ENCODE results near the gene CD24.

CD24 gene

GRCh38 chr6:106977246-106977645 lies 2.7 kb upstream of the CD24 start:
- no peak for DNase-seq (ENCODE audit: low read depth)
- no peak overlapping the region for H3K4me3 ChIP-seq (ENCODE audit: control insufficient read depth, low read depth, low read length)
- TF ChIP-seq, protein P1, sequence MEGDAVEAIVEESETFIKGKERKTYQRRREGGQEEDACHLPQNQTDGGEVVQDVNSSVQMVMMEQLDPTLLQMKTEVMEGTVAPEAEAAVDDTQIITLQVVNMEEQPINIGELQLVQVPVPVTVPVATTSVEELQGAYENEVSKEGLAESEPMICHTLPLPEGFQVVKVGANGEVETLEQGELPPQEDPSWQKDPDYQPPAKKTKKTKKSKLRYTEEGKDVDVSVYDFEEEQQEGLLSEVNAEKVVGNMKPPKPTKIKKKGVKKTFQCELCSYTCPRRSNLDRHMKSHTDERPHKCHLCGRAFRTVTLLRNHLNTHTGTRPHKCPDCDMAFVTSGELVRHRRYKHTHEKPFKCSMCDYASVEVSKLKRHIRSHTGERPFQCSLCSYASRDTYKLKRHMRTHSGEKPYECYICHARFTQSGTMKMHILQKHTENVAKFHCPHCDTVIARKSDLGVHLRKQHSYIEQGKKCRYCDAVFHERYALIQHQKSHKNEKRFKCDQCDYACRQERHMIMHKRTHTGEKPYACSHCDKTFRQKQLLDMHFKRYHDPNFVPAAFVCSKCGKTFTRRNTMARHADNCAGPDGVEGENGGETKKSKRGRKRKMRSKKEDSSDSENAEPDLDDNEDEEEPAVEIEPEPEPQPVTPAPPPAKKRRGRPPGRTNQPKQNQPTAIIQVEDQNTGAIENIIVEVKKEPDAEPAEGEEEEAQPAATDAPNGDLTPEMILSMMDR (IDR thresholded peaks at IDR 0.05; ENCODE audit: control insufficient read depth, insufficient read depth, low read depth, low read length, missing control alignments), result no peak

DNA sequence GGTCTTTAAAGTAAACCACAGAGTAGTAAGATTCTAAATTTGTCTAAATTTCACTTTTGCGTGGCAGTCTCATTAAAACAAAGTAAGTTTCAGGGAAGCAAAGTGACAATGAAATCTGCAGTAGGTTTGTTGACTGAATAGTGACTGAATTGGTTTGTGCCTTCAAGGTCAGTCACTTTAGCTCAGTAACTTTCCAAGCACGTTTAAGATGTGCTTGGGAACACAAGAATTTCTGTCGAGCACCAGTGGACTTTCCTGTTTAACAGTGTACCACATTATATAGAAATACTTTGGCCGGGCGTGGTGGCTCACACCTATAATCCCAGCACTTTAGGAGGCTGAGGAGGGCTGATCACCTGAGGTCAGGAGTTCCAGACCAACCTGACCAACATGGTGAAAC lies 1.7 kb upstream of the CD24 start:
- no peak overlapping the region for H3K4me3 ChIP-seq (ENCODE audit: control insufficient read depth, low read depth, low read length)
- DNase-seq (ENCODE audit: low read depth), result no peak
- TF ChIP-seq, protein P1 (IDR thresholded peaks at IDR 0.05; ENCODE audit: control insufficient read depth, insufficient read depth, low read depth, low read length, missing control alignments), result no peak

- H3K4me3 ChIP-seq (ENCODE audit: control insufficient read depth, low read depth, low read length), result no peak overlapping the region
- TF ChIP-seq, protein P1 (IDR thresholded peaks at IDR 0.05; ENCODE audit: control insufficient read depth, insufficient read depth, low read depth, low read length, missing control alignments), result no peak
- DNase-seq (ENCODE audit: low read depth), result no peak
Observed at GRCh38 chr6:106975738-106976064, 1.2 kb upstream of the CD24 start.

- TF ChIP-seq, protein P1 (IDR thresholded peaks at IDR 0.05; ENCODE audit: control insufficient read depth, insufficient read depth, low read depth, low read length, missing control alignments), result no peak
- no peak for DNase-seq (ENCODE audit: low read depth)
- peak overlapping the region; percentile 51 for H3K4me3 ChIP-seq (ENCODE audit: control insufficient read depth, low read depth, low read length)
Observed at GRCh38 chr6:106974999-106975737, 639 bp upstream of the CD24 start.

DNA sequence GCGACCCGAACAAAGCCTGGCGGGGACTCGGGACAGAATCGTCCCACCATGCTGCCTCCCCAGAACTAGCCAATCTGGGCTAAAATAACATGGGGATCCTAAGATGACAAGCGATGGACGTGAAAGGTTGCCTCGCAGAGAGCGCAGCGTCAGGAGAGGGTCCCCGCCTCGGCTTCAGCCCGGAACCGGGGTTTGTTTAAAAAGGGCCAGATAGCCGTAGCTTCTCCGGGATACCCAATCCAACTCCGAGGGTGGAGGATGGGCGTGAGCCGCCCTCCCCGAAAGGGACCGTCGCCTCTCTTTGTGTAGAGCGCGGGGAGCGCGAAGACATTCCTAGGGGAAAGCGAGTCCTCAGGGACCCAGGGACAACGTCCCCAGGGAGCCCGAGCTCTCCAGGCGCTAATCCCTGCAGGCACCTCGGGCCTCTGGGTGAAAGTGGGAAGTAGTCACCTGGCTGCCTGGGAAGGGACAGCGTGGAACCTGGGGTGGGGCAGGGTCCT lies 643 bp downstream of the CD24 start:
- H3K4me3 ChIP-seq (ENCODE audit: control insufficient read depth, low read depth, low read length), result no peak overlapping the region
- no peak for DNase-seq (ENCODE audit: low read depth)
- TF ChIP-seq, protein P1 (IDR thresholded peaks at IDR 0.05; ENCODE audit: control insufficient read depth, insufficient read depth, low read depth, low read length, missing control alignments), result no peak

- no peak for DNase-seq (ENCODE audit: low read depth)
- no peak overlapping the region for H3K4me3 ChIP-seq (ENCODE audit: control insufficient read depth, low read depth, low read length)
- TF ChIP-seq, protein P1 (IDR thresholded peaks at IDR 0.05; ENCODE audit: control insufficient read depth, insufficient read depth, low read depth, low read length, missing control alignments), result no peak
Observed at GRCh38 chr6:106973018-106973835, 1.3 kb downstream of the CD24 start.

Measured in AG09309 (cell line).